COLO668 (cell line): ENCODE measurements around the gene ZNF609.

Experiments used
- DNase-seq: peaks from one replicate; lab custom pipeline; 2025; ENCODE audit not compliant: unreplicated experiment; lab: John Stamatoyannopoulos, UW

ZNF609 gene

DNA sequence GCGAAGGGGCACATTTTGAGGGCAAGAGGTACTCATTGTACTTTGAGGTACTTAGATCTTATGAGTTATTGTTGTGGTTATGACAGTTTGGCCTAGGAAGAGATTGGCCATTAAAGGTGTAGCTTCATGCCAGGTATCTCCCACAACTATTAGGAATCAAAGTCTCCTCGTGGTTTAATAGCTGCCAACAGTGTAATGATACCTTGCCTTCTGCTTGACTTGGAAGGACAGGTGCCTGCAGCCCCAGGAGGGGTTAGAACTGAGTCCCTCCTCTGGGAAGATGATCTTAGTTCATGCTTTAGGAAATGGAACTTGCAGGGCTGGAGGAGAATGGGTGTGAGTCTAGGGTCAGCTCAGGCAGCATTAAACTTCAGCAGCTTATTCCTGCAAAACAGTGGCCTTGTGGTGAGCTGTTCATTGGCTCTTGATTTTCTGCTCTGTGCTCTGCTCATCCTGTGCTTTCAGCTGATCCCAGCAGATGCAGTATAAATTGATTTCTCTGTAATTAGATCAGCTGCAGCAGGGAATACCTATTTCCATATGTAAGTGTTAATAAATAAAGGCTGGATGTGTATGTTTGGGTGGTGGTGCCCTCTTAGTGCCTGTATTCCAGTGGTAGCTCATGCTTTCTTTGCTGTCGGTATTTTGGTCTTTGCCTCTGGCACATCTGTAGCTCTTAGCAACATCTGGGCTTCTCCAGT is 40.5 kb downstream of the ZNF609 start:
- no peak for DNase-seq

DNA sequence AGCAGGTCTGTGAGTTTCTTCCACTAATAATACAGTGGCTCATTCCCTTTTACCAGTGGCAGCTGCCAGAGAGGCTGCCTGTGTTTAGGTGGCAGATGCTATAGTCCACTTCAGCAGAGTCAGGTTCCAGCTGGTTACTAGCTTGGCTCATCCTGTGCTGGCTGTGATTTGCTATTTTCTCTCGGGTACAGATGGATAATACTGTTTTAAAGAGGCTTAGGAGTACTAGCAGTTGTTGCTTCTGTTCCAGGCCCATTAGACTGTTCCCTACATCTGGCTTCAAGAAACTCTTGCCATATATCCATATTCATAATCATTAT is 41.0 kb downstream of the ZNF609 start:
- DNase-seq: peak; percentile 8

GRCh38 chr15:64502151-64502550 is 41.8 kb downstream of the ZNF609 start:
- no peak for DNase-seq

GRCh38 chr15:64502551-64502950 is 42.2 kb downstream of the ZNF609 start:
- DNase-seq: no peak

DNA sequence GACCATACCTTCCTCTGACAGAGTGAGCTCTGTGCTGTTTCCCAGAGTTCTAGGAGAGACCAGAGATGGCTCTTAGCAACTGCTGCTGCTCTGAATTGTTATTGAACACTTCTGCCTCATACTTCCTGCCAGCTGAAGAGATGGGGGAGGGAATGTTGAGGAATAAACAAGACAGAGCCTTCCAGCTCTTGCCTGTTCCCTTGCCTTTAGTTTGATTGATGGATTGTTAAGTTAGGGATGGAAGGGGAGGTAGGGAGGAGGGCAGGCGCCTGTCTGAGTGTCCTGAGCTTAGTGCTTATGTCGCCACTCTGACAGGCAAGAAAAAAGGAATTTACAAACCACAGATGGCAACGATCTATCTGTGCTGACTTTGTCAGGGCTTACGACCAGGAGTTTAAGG is 42.8 kb downstream of the ZNF609 start:
- no peak for DNase-seq

GRCh38 chr15:64503640-64504039 is 43.3 kb downstream of the ZNF609 start:
- DNase-seq: no peak

DNA sequence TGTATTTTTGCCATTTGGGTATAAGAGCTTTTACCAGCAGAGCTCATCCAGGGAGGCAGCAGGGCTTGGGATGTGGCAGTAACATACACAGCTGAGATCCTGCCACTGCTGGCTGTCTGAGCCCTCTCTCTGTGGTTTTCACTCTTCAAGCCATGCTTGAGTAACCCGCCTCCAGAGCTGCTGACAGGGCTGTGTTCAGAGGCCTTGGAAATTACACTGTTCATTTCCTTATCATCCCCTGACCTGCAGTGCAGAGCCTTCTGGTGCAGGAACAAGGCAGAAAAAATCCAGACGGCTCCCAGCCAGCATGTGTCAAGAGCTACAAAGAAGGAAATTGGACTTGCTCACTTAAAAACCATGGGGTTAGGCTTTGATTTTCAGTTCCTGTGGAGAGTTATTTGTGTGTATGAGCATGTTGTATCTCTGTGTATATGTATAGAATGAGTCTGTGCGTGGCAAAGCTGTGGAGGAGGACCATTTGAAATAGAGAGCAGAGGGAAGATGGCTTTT is 47.0 kb downstream of the ZNF609 start:
- DNase-seq: peak; percentile 18

GRCh38 chr15:64507845-64508244 is 47.5 kb downstream of the ZNF609 start:
- no peak for DNase-seq

GRCh38 chr15:64513823-64514222 is 53.4 kb downstream of the ZNF609 start:
- no peak for DNase-seq

DNA sequence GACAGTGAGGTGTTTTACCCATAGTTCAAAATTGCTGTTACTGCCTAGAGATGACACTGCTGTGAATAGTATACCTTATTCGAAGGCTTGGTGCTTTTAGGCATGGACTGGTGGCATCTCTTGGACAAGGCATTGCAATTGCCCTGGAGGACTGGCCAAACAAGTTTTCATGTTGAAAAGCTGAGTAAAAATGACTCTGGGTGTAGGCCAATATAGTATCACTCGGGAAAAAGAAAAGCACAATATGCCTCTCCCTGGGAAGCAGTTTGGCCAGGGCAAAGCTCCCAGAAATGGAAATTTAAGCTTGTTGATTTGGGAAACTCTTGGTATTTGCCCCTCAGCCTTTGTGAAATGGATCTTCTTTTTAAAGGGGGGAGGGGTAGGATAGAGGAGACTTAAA is 54.8 kb downstream of the ZNF609 start:
- DNase-seq: no peak

GRCh38 chr15:64515825-64516224 is 55.4 kb downstream of the ZNF609 start:
- DNase-seq: no peak

DNA sequence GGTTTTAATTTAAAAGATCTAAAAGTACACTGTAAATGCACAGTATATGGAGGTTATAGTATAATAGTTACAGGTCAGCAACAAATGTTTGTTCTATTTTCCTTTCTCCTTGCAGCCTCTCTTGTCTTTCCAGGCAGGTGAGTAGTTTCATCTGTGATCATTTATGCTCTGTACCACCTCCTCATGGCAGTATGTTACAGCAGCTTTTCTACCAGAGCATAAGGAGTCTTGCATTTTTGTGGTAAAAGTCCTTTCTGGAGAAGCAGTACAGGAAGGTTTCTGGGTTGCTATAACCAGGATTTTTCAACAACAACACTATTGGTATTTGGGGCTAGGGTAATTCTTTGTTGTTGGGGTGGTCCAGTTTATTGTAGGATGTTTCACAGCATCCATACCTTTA is 59.5 kb downstream of the ZNF609 start:
- no peak for DNase-seq

GRCh38 chr15:64521201-64521600 is 60.8 kb downstream of the ZNF609 start:
- no peak for DNase-seq

DNA sequence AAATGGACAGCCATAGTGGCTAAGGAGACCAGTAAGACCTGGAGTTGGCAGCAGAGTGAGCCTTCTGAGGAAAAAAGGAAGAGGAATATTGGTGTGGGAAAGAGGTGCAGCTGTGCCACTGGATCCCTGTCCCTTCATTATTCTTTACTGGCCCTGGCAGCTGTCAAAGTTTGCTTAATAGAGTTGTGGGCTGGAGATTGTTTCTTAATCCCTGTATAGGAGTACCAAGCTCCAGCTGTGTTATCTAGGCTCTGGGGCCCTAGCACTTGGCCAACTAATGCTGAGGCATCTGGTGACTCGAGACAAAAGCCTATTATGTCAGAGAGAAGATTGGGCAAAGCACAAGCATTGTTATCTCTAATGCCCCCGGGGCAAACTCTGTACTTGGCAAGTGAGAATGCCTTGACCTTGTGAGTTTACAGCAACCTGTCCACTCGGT is 61.4 kb downstream of the ZNF609 start:
- DNase-seq: peak; percentile 16

- DNase-seq: no peak
Observed at GRCh38 chr15:64522226-64522823, 61.9 kb downstream of the ZNF609 start.

- no peak for DNase-seq
Observed at GRCh38 chr15:64523240-64523639, 62.9 kb downstream of the ZNF609 start.

DNA sequence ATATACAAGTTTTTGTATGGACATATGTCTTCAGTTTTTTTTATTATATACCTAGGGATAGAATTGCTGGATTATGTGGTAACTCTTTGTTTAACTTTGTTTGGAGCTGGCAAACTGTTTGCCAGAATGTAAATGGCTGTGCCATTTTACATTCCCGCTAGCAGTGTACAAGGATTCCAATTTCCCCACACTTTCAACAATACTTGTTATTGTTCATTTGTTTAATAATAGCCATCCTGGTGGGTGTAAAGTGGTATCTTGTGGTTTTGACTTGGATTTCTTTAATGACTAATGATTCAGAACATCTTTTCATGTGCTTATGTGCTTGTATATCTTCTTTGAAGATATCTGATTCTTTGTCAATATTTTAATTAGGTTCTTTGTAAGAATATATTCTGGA is 64.4 kb downstream of the ZNF609 start:
- DNase-seq: no peak

DNA sequence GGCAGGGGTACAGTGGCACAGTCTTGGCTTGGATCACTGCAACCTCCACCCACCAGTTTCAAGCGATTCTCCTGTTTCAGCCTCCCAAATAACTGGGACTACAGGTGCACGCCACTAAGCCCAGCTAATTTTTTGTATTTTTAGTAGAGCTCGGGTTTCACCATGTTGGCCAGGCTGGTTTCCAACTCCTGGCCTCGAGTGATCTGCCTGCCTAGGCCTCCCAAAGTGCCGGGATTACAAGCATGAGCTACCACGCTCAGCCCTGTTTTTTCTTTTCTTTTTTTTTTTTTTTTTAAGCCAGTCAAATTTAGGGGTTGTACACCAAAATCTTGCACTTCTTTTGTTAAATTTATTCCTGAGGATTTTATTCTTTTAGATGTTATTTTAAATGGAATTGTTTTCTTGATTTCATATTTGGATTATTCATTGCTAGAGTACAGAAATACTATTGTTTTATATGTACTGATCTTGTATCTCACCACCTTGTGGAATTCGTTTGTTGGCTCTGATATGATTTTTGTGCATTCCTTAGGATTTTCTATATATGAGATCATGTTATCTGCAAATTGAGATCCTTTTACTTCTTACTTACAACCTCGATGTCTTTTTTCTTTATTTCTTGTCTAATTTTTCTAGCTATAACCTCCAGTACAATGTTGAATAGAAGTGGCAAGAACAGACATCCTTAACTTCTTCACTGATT is 65.6 kb downstream of the ZNF609 start:
- no peak for DNase-seq

DNA sequence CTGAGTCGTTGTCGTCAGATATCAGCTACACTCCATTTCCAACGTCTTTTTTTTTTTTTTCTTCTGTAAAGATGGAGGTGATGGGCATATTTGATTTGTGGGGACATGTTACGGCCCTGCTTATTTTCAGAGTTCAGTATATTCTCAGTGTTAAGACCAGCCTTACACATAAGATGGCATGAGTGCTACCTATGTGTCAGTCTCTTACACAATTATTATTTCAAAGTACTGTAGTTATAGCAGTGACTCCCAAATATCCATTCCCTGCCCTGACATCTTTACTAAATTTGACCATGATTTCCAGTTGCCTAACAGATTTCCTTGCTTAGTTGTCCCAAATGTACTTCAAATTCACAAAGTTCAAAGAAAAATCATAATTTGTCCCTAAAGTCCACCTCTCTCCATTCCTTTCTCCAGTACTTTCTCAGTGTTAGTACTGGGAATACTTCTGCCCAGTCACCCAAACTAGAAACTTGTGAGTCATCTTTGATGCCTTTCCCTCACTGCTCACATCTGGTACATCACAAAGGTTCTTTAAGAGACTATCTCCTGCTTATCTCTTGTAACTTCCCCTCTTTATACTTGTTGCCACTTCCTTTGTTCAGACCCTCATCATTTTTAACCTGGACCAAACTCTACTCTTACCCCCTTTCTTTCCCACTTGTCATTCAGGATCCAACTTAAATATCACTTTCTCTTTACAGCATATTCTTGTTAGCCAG is 67.0 kb downstream of the ZNF609 start:
- no peak for DNase-seq

GRCh38 chr15:64528871-64529270 is 68.5 kb downstream of the ZNF609 start:
- no peak for DNase-seq

- DNase-seq: no peak
Observed at GRCh38 chr15:64530472-64530871, 70.1 kb downstream of the ZNF609 start.

GRCh38 chr15:64530918-64531317 is 70.5 kb downstream of the ZNF609 start:
- no peak for DNase-seq
